Activated CD8-positive, alpha-beta T cell treated with anti-CD3 and anti-CD28 coated beads, Interleukin-2, amount 10 ng/mL, durations not matched to agents 7 days and 5 days (primary cell): ENCODE results near the gene ZNF202. TPM values are rescaled to one million over a fixed set of nuclear protein-coding genes. Genes with fewer than 3 reads are reported as not detected.

ENCODE experiments used
- ATAC-seq: fragments of 150-1000 bp; cut with Tn5 transposase; one replicate; pipeline ENCODE4 v1.10.0; 2021; ENCODE audit warnings: moderate library complexity
- CTCF ChIA-PET: fragments of 350-600 bp; sonication (Branson Sonifier 250); formaldehyde crosslinking; loops from one replicate; lab custom pipeline; 2021; ENCODE audit warnings: antibody characterized with exemption; lab: Charles Lee
- POLR2A ChIA-PET: fragments of 350-600 bp; sonication (Branson Sonifier 250); formaldehyde crosslinking; loops from one replicate; lab custom pipeline; 2021; ENCODE audit warnings: antibody characterized with exemption; lab: Charles Lee
- DNase-seq: peaks from one replicate; pipeline ENCODE4 v3.0.0-alpha.2; 2020
- H3K27ac Mint-ChIP-seq: one replicate; pipeline ENCODE4 v1.8.0; 2021; ENCODE audit warnings: mild to moderate bottlenecking, mixed read lengths
- H3K27me3 Mint-ChIP-seq: one replicate; pipeline ENCODE4 v1.8.0; 2021; ENCODE audit warnings: low read depth, mixed read lengths
- H3K36me3 Mint-ChIP-seq: one replicate; pipeline ENCODE4 v1.8.0; 2021; ENCODE audit warnings: low read depth, mixed read lengths
- H3K4me1 Mint-ChIP-seq: one replicate; pipeline ENCODE4 v1.8.0; 2021; ENCODE audit warnings: low read depth, mixed read lengths
- H3K4me3 Mint-ChIP-seq: one replicate; pipeline ENCODE4 v1.8.0; 2021; ENCODE audit warnings: mild to moderate bottlenecking, mixed read lengths
- H3K9me3 Mint-ChIP-seq: one replicate; pipeline ENCODE4 v1.8.0; 2022; ENCODE audit warnings: mixed read lengths; ENCODE audit not compliant: insufficient read depth
- total RNA-seq, 2 experiments: library from RNA; stranded (reverse); gene quantifications; one replicate each; pipeline ENCODE4 v1.2.3, GENCODE V29; 2021

Gene ZNF202
- 10 to 100 TPM; 13.6 to 13.8 TPM for total RNA-seq

- ChIA-PET CTCF (interaction anchor here (1.2 kb wide), 2 partner anchors 13 to 34 kb away, joined by 3 to 4 read pairs; no protein-coding TSS in a partner anchor), POLR2A (interaction anchor here (0.9 kb wide), 1 partner anchor 9 kb away, joined by 3 read pairs; no protein-coding TSS in a partner anchor)
- H3K9me3 Mint-ChIP-seq: no peaks in the 10 kb centered on the region
- peak within 1 kb of the TSS; percentile 93 for H3K27ac Mint-ChIP-seq
- peaks cover 31% of the 10 kb centered on the region for H3K4me1 Mint-ChIP-seq
- H3K36me3 Mint-ChIP-seq: peaks cover 24% of the 10 kb centered on the region
- DNase-seq (peak; percentile 94), ATAC-seq (peak; percentile 95)
- H3K4me3 Mint-ChIP-seq: peak within 1 kb of the TSS; percentile 93
- H3K27me3 Mint-ChIP-seq: peaks cover 4% of the 10 kb centered on the region
These were observed at the start of gene ZNF202 for GRCh38 chr11:123741159-123742030. ZNF202 (minus strand) TSS chr11:123741660; CDS start chr11:123730888, 10,772 bp downstream.

GRCh38 chr11:123783536-123783935 is 42.1 kb upstream of the ZNF202 start:
- ChIA-PET CTCF (no interaction called here), POLR2A (no interaction called here)
- no peak overlapping the region for H3K4me3 Mint-ChIP-seq
- H3K36me3 Mint-ChIP-seq: no peaks in the 10 kb centered on the region
- H3K9me3 Mint-ChIP-seq: no peaks in the 10 kb centered on the region
- H3K27ac Mint-ChIP-seq: no peak overlapping the region
- no peak for ATAC-seq
- no peak for DNase-seq
- no peaks in the 10 kb centered on the region for H3K4me1 Mint-ChIP-seq
- peaks cover 5% of the 10 kb centered on the region for H3K27me3 Mint-ChIP-seq

GRCh38 chr11:123778511-123778910 is 37.1 kb upstream of the ZNF202 start:
- POLR2A ChIA-PET: no interaction called here
- DNase-seq: no peak

GRCh38 chr11:123775715-123776549 is 34.5 kb upstream of the ZNF202 start:
- no peak for ATAC-seq
- Mint-ChIP-seq H3K27me3 (peaks cover 4% of the 10 kb centered on the region), H3K9me3 (no peaks in the 10 kb centered on the region), H3K4me3 (no peak overlapping the region), H3K4me1 (no peaks in the 10 kb centered on the region), H3K27ac (no peak overlapping the region), H3K36me3 (no peaks in the 10 kb centered on the region)
- POLR2A ChIA-PET: no interaction called here
- CTCF ChIA-PET: no interaction called here
- no peak for DNase-seq

More at GRCh38 chr11:123778511-123778910, 37.1 kb upstream of the ZNF202 start:
- H3K4me1 Mint-ChIP-seq: no peaks in the 10 kb centered on the region
- H3K27ac Mint-ChIP-seq: no peak overlapping the region
- H3K9me3 Mint-ChIP-seq: no peaks in the 10 kb centered on the region
- ATAC-seq: no peak
- H3K4me3 Mint-ChIP-seq: no peak overlapping the region
- CTCF ChIA-PET: no interaction called here
- no peaks in the 10 kb centered on the region for H3K36me3 Mint-ChIP-seq
- peaks cover 4% of the 10 kb centered on the region for H3K27me3 Mint-ChIP-seq

GRCh38 chr11:123775289-123775688 is 33.8 kb upstream of the ZNF202 start:
- H3K27ac Mint-ChIP-seq: no peak overlapping the region
- H3K9me3 Mint-ChIP-seq: no peaks in the 10 kb centered on the region
- POLR2A ChIA-PET: interaction anchor here (0.6 kb wide), 1 partner anchor 20 kb away, joined by 3 read pairs; no protein-coding TSS in a partner anchor
- ATAC-seq: no peak
- H3K36me3 Mint-ChIP-seq: no peaks in the 10 kb centered on the region
- H3K4me3 Mint-ChIP-seq: no peak overlapping the region
- CTCF ChIA-PET: no interaction called here
- no peak for DNase-seq
- no peaks in the 10 kb centered on the region for H3K4me1 Mint-ChIP-seq
- peaks cover 4% of the 10 kb centered on the region for H3K27me3 Mint-ChIP-seq

- Mint-ChIP-seq H3K9me3 (no peaks in the 10 kb centered on the region), H3K36me3 (no peaks in the 10 kb centered on the region), H3K4me1 (no peaks in the 10 kb centered on the region), H3K27ac (no peak overlapping the region), H3K4me3 (no peak overlapping the region), H3K27me3 (peaks cover 4% of the 10 kb centered on the region)
- DNase-seq (no peak), ATAC-seq (no peak)
- ChIA-PET POLR2A (no interaction called here), CTCF (no interaction called here)
These were observed 32.5 kb upstream of the ZNF202 start for GRCh38 chr11:123773959-123774358.

GRCh38 chr11:123773026-123773425 is 31.6 kb upstream of the ZNF202 start:
- ATAC-seq (no peak), DNase-seq (no peak)
- peaks cover 4% of the 10 kb centered on the region for H3K27me3 Mint-ChIP-seq
- H3K27ac Mint-ChIP-seq: no peak overlapping the region
- H3K36me3 Mint-ChIP-seq: no peaks in the 10 kb centered on the region
- H3K4me3 Mint-ChIP-seq: no peak overlapping the region
- POLR2A ChIA-PET: no interaction called here
- CTCF ChIA-PET: no interaction called here
- H3K4me1 Mint-ChIP-seq: no peaks in the 10 kb centered on the region
- no peaks in the 10 kb centered on the region for H3K9me3 Mint-ChIP-seq

GRCh38 chr11:123771664-123772063 is 30.2 kb upstream of the ZNF202 start:
- ATAC-seq: no peak
- H3K4me1 Mint-ChIP-seq: no peaks in the 10 kb centered on the region
- no peaks in the 10 kb centered on the region for H3K9me3 Mint-ChIP-seq
- H3K4me3 Mint-ChIP-seq: no peak overlapping the region
- no peaks in the 10 kb centered on the region for H3K36me3 Mint-ChIP-seq
- H3K27ac Mint-ChIP-seq: no peak overlapping the region
- POLR2A ChIA-PET: no interaction called here
- peaks cover 2% of the 10 kb centered on the region for H3K27me3 Mint-ChIP-seq
- no peak for DNase-seq
- CTCF ChIA-PET: no interaction called here

- no peaks in the 10 kb centered on the region for H3K36me3 Mint-ChIP-seq
- H3K4me3 Mint-ChIP-seq: no peak overlapping the region
- no peaks in the 10 kb centered on the region for H3K9me3 Mint-ChIP-seq
- ATAC-seq (no peak), DNase-seq (no peak)
- ChIA-PET POLR2A (no interaction called here), CTCF (no interaction called here)
- no peaks in the 10 kb centered on the region for H3K4me1 Mint-ChIP-seq
- H3K27me3 Mint-ChIP-seq: peaks cover 2% of the 10 kb centered on the region
- H3K27ac Mint-ChIP-seq: no peak overlapping the region
These were observed 29.3 kb upstream of the ZNF202 start for GRCh38 chr11:123770712-123771111.

- DNase-seq (no peak), ATAC-seq (no peak)
- Mint-ChIP-seq H3K9me3 (peaks cover 17% of the 10 kb centered on the region), H3K27me3 (peaks cover 6% of the 10 kb centered on the region), H3K4me1 (no peaks in the 10 kb centered on the region), H3K36me3 (no peaks in the 10 kb centered on the region), H3K4me3 (no peak overlapping the region), H3K27ac (no peak overlapping the region)
- CTCF ChIA-PET: no interaction called here
- POLR2A ChIA-PET: no interaction called here
These were observed 24.1 kb upstream of the ZNF202 start for GRCh38 chr11:123765601-123766000.

GRCh38 chr11:123762422-123762821 is 21.0 kb upstream of the ZNF202 start:
- POLR2A ChIA-PET: no interaction called here
- ATAC-seq: no peak

GRCh38 chr11:123760894-123761293 is 19.4 kb upstream of the ZNF202 start:
- no peak overlapping the region for H3K27ac Mint-ChIP-seq
- no peaks in the 10 kb centered on the region for H3K36me3 Mint-ChIP-seq
- no peaks in the 10 kb centered on the region for H3K4me1 Mint-ChIP-seq
- ATAC-seq (no peak), DNase-seq (no peak)
- H3K9me3 Mint-ChIP-seq: peaks cover 17% of the 10 kb centered on the region
- CTCF ChIA-PET: no interaction called here
- H3K27me3 Mint-ChIP-seq: peaks cover 6% of the 10 kb centered on the region
- POLR2A ChIA-PET: no interaction called here
- no peak overlapping the region for H3K4me3 Mint-ChIP-seq

More at GRCh38 chr11:123762422-123762821, 21.0 kb upstream of the ZNF202 start:
- H3K27me3 Mint-ChIP-seq: peaks cover 6% of the 10 kb centered on the region
- CTCF ChIA-PET: no interaction called here
- no peak for DNase-seq
- H3K4me3 Mint-ChIP-seq: no peak overlapping the region
- no peaks in the 10 kb centered on the region for H3K4me1 Mint-ChIP-seq
- H3K36me3 Mint-ChIP-seq: no peaks in the 10 kb centered on the region
- peaks cover 17% of the 10 kb centered on the region for H3K9me3 Mint-ChIP-seq
- no peak overlapping the region for H3K27ac Mint-ChIP-seq
